Parietal lobe (tissue), 1 donor: ENCODE data around the gene MT1B. TPM values are rescaled to one million over a fixed set of nuclear protein-coding genes. Genes with fewer than 3 reads are reported as not detected.

Source experiments
- total RNA-seq: library from RNA; depleted of rRNA; stranded (reverse); fragments of >200 nt; gene quantifications from one replicate; pipeline ENCODE4 v1.2.3, GENCODE V29; 2014

MT1B gene
- not detected for total RNA-seq

GRCh38 chr16:56651586-56651985, at the start of gene MT1B:
MT1B (plus strand) TSS chr16:56651886; CDS start chr16:56651954, 68 bp downstream.

GRCh38 chr16:56608043-56608875, 43.4 kb upstream of the MT1B start, which contains the start of gene MT2A:
MT2A (plus strand) TSS chr16:56608584; CDS start chr16:56608656, 72 bp downstream.

GRCh38 chr16:56625140-56625942, 26.3 kb upstream of the MT1B start, which contains the start of gene MT1E:
MT1E (plus strand) TSS chr16:56625781; CDS start chr16:56625852, 71 bp downstream.

GRCh38 chr16:56632156-56632847, 19.4 kb upstream of the MT1B start, which contains the start of gene MT1M:
MT1M (plus strand) TSS chr16:56632659; CDS start chr16:56632732, 73 bp downstream.

GRCh38 chr16:56637814-56638750, 13.6 kb upstream of the MT1B start, which contains the start of gene MT1A:
MT1A (plus strand) TSS chr16:56638666; CDS start chr16:56638739, 73 bp downstream.

GRCh38 chr16:56657555-56658326, 6.1 kb downstream of the MT1B start, which contains the start of gene MT1F:
MT1F (plus strand) TSS chr16:56657959; CDS start chr16:56658059, 100 bp downstream.

GRCh38 chr16:56667581-56668571, 16.2 kb downstream of the MT1B start, which contains the start of gene MT1G:
MT1G (minus strand) TSS chr16:56668065; CDS start chr16:56667993, 72 bp downstream.

GRCh38 chr16:56669005-56669839, 17.5 kb downstream of the MT1B start, which contains the start of gene MT1H:
MT1H (plus strand) TSS chr16:56669814; CDS start chr16:56669885, 71 bp downstream.

GRCh38 chr16:56681939-56682702, 30.4 kb downstream of the MT1B start, which contains the start of gene MT1X:
MT1X (plus strand) TSS chr16:56682470; CDS start chr16:56682541, 71 bp downstream.

Other genes with a start within 250 kb of the MT1B start
- 210 TPM for gene AMFR, start 226.3 kb upstream of the MT1B start, total RNA-seq
- gene NUDT21, start 200.6 kb upstream of the MT1B start, total RNA-seq = 185 TPM
- 40.7 TPM for gene OGFOD1, start 200.3 kb upstream of the MT1B start, total RNA-seq
- gene BBS2, start 131.9 kb upstream of the MT1B start, total RNA-seq = 137 TPM
- gene MT4, start 86.8 kb upstream of the MT1B start, total RNA-seq = not detected
- 5.6 TPM for gene MT3, start 62.4 kb upstream of the MT1B start, total RNA-seq
- gene MT2A, start 43.3 kb upstream of the MT1B start, total RNA-seq = 3.8 TPM
- gene MT1E, start 26.1 kb upstream of the MT1B start, total RNA-seq = 6.6 TPM
- gene MT1M, start 19.2 kb upstream of the MT1B start, total RNA-seq = 1.3 TPM
- not detected for gene MT1A, start 13.2 kb upstream of the MT1B start, total RNA-seq
- 3.8 TPM for gene MT1F, start 6.1 kb downstream of the MT1B start, total RNA-seq
- gene MT1G, start 16.2 kb downstream of the MT1B start, total RNA-seq = not detected
- not detected for gene MT1H, start 17.9 kb downstream of the MT1B start, total RNA-seq
- 8.1 TPM for gene MT1X, start 30.6 kb downstream of the MT1B start, total RNA-seq
- gene NUP93, start 78.2 kb downstream of the MT1B start, total RNA-seq = 216 TPM
- gene SLC12A3, start 213.3 kb downstream of the MT1B start, total RNA-seq = not detected